ENCODE measurements around the gene MTMR8.
A peak's percentile ranks its signal among the peaks of the same experiment; 100 is the strongest.
"Not testable (repeated sequence)": the region's sequence is repeated elsewhere in the genome, so short reads cannot be mapped to it uniquely, and the experiment has no call there.

Gene MTMR8

GRCh38 chrX:64394874-64395567 is at the start of gene MTMR8:
MTMR8 (minus strand) TSS chrX:64395452; CDS start chrX:64395363, 89 bp downstream.
- DNase-seq: peak; percentile 29 to 67

GRCh38 chrX:64439551-64439950 is 44.3 kb upstream of the MTMR8 start:
- no peak for DNase-seq

- no peak for DNase-seq
Observed at GRCh38 chrX:64437665-64438064, 42.4 kb upstream of the MTMR8 start.

GRCh38 chrX:64437218-64437617 is 42.0 kb upstream of the MTMR8 start:
- no peak for DNase-seq

- no peak for DNase-seq
Observed at GRCh38 chrX:64428371-64428770, 33.1 kb upstream of the MTMR8 start.

- no peak for DNase-seq
Observed at GRCh38 chrX:64427787-64428186, 32.5 kb upstream of the MTMR8 start.

- no peak for DNase-seq
Observed at GRCh38 chrX:64427281-64427680, 32.0 kb upstream of the MTMR8 start.

- not testable (repeated sequence) for DNase-seq
Observed at GRCh38 chrX:64409730-64410129, 14.5 kb upstream of the MTMR8 start.

- DNase-seq: no peak
Observed at GRCh38 chrX:64398088-64398487, 2.8 kb upstream of the MTMR8 start.

- no peak for DNase-seq
Observed at GRCh38 chrX:64395568-64395929, 297 bp upstream of the MTMR8 start.

- no peak for DNase-seq
Observed at GRCh38 chrX:64394059-64394873, 986 bp downstream of the MTMR8 start.

GRCh38 chrX:64389489-64389888 is 5.8 kb downstream of the MTMR8 start:
- no peak for DNase-seq

GRCh38 chrX:64380789-64381188 is 14.5 kb downstream of the MTMR8 start:
- not testable (repeated sequence) for DNase-seq

- DNase-seq: no peak
Observed at GRCh38 chrX:64379924-64380323, 15.3 kb downstream of the MTMR8 start.

GRCh38 chrX:64377753-64378152 is 17.5 kb downstream of the MTMR8 start:
- DNase-seq: no peak

- no peak for DNase-seq
Observed at GRCh38 chrX:64352081-64352480, 43.2 kb downstream of the MTMR8 start.

- DNase-seq: no peak
Observed at GRCh38 chrX:64350521-64350920, 44.7 kb downstream of the MTMR8 start.

- DNase-seq: no peak
Observed at GRCh38 chrX:64350047-64350446, 45.2 kb downstream of the MTMR8 start.

- no peak for DNase-seq
Observed at GRCh38 chrX:64342811-64343210, 52.4 kb downstream of the MTMR8 start.

GRCh38 chrX:64338296-64338695 is 57.0 kb downstream of the MTMR8 start:
- no peak for DNase-seq

- no peak for DNase-seq
Observed at GRCh38 chrX:64334467-64334866, 60.8 kb downstream of the MTMR8 start.

GRCh38 chrX:64330284-64330683 is 65.0 kb downstream of the MTMR8 start:
- DNase-seq: no peak

GRCh38 chrX:64321507-64321906 is 73.7 kb downstream of the MTMR8 start:
- DNase-seq: no peak

GRCh38 chrX:64313624-64314023 is 81.6 kb downstream of the MTMR8 start:
- DNase-seq: no peak
